ENCODE measurements around the gene SMC6. TPM values are rescaled to one million over a fixed set of nuclear protein-coding genes. Genes with fewer than 3 reads are reported as not detected.

The SMC6 gene
- polyA plus RNA-seq, 1 of the 3 experiments (the other 2 are of a cell fraction): 6.5 TPM

- H3K9me2 ChIP-seq: no peaks in the 10 kb centered on the region
- no peak for DNase-seq
- H3K36me3 ChIP-seq (replicated peaks in 1 of 2; ENCODE audit: control insufficient read depth in 1 of 2, insufficient read depth in 2 of 2, low read length in 1 of 2): no peaks in the 10 kb centered on the region
- no peaks in the 10 kb centered on the region for H3K79me2 ChIP-seq (ENCODE audit: insufficient read depth)
- ChIA-PET POLR2A (no interaction called here), CTCF (interaction anchor here (1.2 to 4.6 kb wide), 5 partner anchors 10 to 54 kb away, joined by 3 to 34 read pairs (median 4); no protein-coding TSS in a partner anchor)
- WGBS (ENCODE audit: low lambda C conversion rate): 62% methylated on average over 3 of the region's 3 CpGs
- H3K27ac ChIP-seq (ENCODE audit: low read depth in 2 of 2, low read length in 1 of 2): no peak overlapping the region
- no peak overlapping the region for H3K4me3 ChIP-seq (ENCODE audit: low read depth in 2 of 2, low read length in 1 of 2)
- H3K4me2 ChIP-seq: no peak overlapping the region
- no peak overlapping the region for H3K9ac ChIP-seq
- no peaks in the 10 kb centered on the region for H4K20me1 ChIP-seq (ENCODE audit: insufficient read depth)
- H2AFZ ChIP-seq (ENCODE audit: low read depth): 0 out of 2 replicates have a peak overlapping the region, but pooled peaks have one; percentile 26
- no peaks in the 10 kb centered on the region for H3F3A ChIP-seq (replicated peaks; ENCODE audit: insufficient read depth)
- H3K4me1 ChIP-seq (ENCODE audit: control insufficient read depth in 1 of 2, insufficient read depth in 2 of 2, low read depth in 1 of 2, low read length in 1 of 2): peaks cover 3 to 6% of the 10 kb centered on the region in 2 experiments; a peak in 3 of 4 replicates
- no peak for TF ChIP-seq SMC3 (IDR thresholded peaks at IDR 0.05; ENCODE audit: low read depth, low read length)
- TF ChIP-seq, protein P1, sequence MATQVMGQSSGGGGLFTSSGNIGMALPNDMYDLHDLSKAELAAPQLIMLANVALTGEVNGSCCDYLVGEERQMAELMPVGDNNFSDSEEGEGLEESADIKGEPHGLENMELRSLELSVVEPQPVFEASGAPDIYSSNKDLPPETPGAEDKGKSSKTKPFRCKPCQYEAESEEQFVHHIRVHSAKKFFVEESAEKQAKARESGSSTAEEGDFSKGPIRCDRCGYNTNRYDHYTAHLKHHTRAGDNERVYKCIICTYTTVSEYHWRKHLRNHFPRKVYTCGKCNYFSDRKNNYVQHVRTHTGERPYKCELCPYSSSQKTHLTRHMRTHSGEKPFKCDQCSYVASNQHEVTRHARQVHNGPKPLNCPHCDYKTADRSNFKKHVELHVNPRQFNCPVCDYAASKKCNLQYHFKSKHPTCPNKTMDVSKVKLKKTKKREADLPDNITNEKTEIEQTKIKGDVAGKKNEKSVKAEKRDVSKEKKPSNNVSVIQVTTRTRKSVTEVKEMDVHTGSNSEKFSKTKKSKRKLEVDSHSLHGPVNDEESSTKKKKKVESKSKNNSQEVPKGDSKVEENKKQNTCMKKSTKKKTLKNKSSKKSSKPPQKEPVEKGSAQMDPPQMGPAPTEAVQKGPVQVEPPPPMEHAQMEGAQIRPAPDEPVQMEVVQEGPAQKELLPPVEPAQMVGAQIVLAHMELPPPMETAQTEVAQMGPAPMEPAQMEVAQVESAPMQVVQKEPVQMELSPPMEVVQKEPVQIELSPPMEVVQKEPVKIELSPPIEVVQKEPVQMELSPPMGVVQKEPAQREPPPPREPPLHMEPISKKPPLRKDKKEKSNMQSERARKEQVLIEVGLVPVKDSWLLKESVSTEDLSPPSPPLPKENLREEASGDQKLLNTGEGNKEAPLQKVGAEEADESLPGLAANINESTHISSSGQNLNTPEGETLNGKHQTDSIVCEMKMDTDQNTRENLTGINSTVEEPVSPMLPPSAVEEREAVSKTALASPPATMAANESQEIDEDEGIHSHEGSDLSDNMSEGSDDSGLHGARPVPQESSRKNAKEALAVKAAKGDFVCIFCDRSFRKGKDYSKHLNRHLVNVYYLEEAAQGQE (IDR thresholded peaks at IDR 0.05; ENCODE audit: low read depth, low read length): no peak
- TF ChIP-seq MAX (IDR thresholded peaks at IDR 0.05; ENCODE audit: low read depth): no peak
- TF ChIP-seq RXRA (IDR thresholded peaks at IDR 0.05; ENCODE audit: borderline replicate concordance, low read depth): no peak
- TF ChIP-seq YY1 (IDR thresholded peaks at IDR 0.05; ENCODE audit: low read depth): no peak
- no peak for TF ChIP-seq MXI1 (IDR thresholded peaks at IDR 0.05; ENCODE audit: low read depth, low read length)
- TF ChIP-seq GATA2 (CRISPR knock-in tag; IDR thresholded peaks at IDR 0.05): no peak
- TF ChIP-seq FOXJ3 (CRISPR knock-in tag; IDR thresholded peaks at IDR 0.05): no peak
- TF ChIP-seq ELF1 (IDR thresholded peaks at IDR 0.05): no peak
- no peak for TF ChIP-seq NFIC (IDR thresholded peaks at IDR 0.05; ENCODE audit: borderline replicate concordance)
- no peaks in the 10 kb centered on the region for H3K27me3 ChIP-seq (ENCODE audit: insufficient read depth)
- H3K9me3 ChIP-seq: no peaks in the 10 kb centered on the region
These were observed 126.6 kb downstream of the SMC6 start for GRCh38 chr2:17626986-17627385.

DNA sequence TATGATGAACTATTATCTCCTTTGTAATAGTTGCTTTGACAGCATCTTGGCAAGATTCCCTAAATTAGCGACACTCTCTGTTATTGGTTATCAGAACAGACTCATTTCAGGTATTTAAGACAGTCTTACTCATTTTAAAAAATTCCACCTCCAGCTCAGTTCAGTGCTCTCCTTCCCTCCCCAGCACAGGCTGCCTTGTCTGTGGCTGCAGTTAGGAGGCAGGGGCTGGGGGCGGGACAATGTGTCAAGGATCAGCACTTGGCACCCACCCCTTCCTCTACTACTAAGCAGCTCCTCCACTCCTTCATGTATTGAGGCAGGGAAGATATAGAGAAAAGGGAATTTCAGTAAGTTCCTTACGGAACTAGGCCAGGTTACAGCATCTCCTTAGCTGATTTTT, 128.2 kb downstream of the SMC6 start:
- H3K4me1 ChIP-seq (ENCODE audit: control insufficient read depth in 1 of 2, insufficient read depth in 2 of 2, low read depth in 1 of 2, low read length in 1 of 2): peaks cover 3 to 21% of the 10 kb centered on the region in 2 experiments; a peak in 3 of 4 replicates
- H3K4me2 ChIP-seq: no peak overlapping the region
- no peak overlapping the region for H3K27ac ChIP-seq (ENCODE audit: low read depth in 2 of 2, low read length in 1 of 2)
- peaks cover 13% of the 10 kb centered on the region for H3F3A ChIP-seq (replicated peaks; ENCODE audit: insufficient read depth)
- WGBS (ENCODE audit: low lambda C conversion rate): 83% methylated on average over 3 of the region's 3 CpGs
- no peak overlapping the region for H2AFZ ChIP-seq (ENCODE audit: low read depth)
- CTCF ChIA-PET: interaction anchor here (0.9 to 2.3 kb wide), 4 partner anchors 21 to 45 kb away, joined by 3 to 13 read pairs (median 6); no protein-coding TSS in a partner anchor
- no peaks in the 10 kb centered on the region for H3K27me3 ChIP-seq (ENCODE audit: insufficient read depth)
- POLR2A ChIA-PET: no interaction called here
- no peak for DNase-seq
- H3K36me3 ChIP-seq (replicated peaks in 1 of 2; ENCODE audit: control insufficient read depth in 1 of 2, insufficient read depth in 2 of 2, low read length in 1 of 2): no peaks in the 10 kb centered on the region
- no peaks in the 10 kb centered on the region for H3K9me3 ChIP-seq
- H3K9me2 ChIP-seq: no peaks in the 10 kb centered on the region
- TF ChIP-seq ZBTB33 (IDR thresholded peaks at IDR 0.05; ENCODE audit: borderline replicate concordance, low read depth) (no peak), EP300 (IDR thresholded peaks at IDR 0.05; ENCODE audit: borderline replicate concordance in 1 of 2, low read depth in 1 of 2, low read length in 1 of 2) (no peak), TCF12 (IDR thresholded peaks at IDR 0.05) (no peak), USF2 (IDR thresholded peaks at IDR 0.05; ENCODE audit: borderline replicate concordance, low read depth, low read length) (no peak), FOXJ3 (CRISPR knock-in tag; IDR thresholded peaks at IDR 0.05) (no peak), FOSL2 (IDR thresholded peaks at IDR 0.05; ENCODE audit: borderline replicate concordance, low read depth) (no peak), FOXM1 (IDR thresholded peaks at IDR 0.05; ENCODE audit: low read depth) (no peak)
- TF ChIP-seq, protein P2, sequence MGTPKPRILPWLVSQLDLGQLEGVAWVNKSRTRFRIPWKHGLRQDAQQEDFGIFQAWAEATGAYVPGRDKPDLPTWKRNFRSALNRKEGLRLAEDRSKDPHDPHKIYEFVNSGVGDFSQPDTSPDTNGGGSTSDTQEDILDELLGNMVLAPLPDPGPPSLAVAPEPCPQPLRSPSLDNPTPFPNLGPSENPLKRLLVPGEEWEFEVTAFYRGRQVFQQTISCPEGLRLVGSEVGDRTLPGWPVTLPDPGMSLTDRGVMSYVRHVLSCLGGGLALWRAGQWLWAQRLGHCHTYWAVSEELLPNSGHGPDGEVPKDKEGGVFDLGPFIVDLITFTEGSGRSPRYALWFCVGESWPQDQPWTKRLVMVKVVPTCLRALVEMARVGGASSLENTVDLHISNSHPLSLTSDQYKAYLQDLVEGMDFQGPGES (IDR thresholded peaks at IDR 0.05; ENCODE audit: low read depth, low read length): no peak
- no peaks in the 10 kb centered on the region for H4K20me1 ChIP-seq (ENCODE audit: insufficient read depth)
- no peak overlapping the region for H3K9ac ChIP-seq
- H3K4me3 ChIP-seq (ENCODE audit: low read depth in 2 of 2, low read length in 1 of 2): no peak overlapping the region
- H3K79me2 ChIP-seq (ENCODE audit: insufficient read depth): no peaks in the 10 kb centered on the region
